CD4-positive, alpha-beta T cell (primary cell): ENCODE results near the gene HYDIN. TPM values are rescaled to one million over a fixed set of nuclear protein-coding genes. Genes with fewer than 3 reads are reported as not detected.

Source experiments
- ATAC-seq: fragments of 200-7000 bp; cut with Tn5 transposase; one replicate; pipeline ENCODE4 v1.10.0; 2022; ENCODE audit warnings: mild to moderate bottlenecking; ENCODE audit not compliant: poor library complexity
- CTCF ChIA-PET: fragments of 350-600 bp; sonication (Branson Sonifier 250); formaldehyde crosslinking; loops from one replicate; lab custom pipeline; 2021; ENCODE audit warnings: antibody characterized with exemption, inconsistent platforms; lab: Charles Lee
- POLR2A ChIA-PET: fragments of 350-600 bp; sonication (Branson Sonifier 250); formaldehyde crosslinking; loops from one replicate; lab custom pipeline; 2021; ENCODE audit warnings: antibody characterized with exemption, inconsistent platforms; lab: Charles Lee
- DNase-seq, 14 experiments: peaks; one replicate each; pipeline ENCODE4 v3.0.0-alpha.2; 2013 to 2020; ENCODE audit warnings: mixed read lengths in 2 of 14
- H3K27ac ChIP-seq, 2 donors: one replicate each; pipeline versions ENCODE4 v1.5.1 to v1.7.0; 2013; ENCODE audit warnings: low read length in 2 of 2, low read depth in 1 of 2, mild to moderate bottlenecking in 1 of 2
- H3K27me3 ChIP-seq, 2 experiments: 1 replicate in 1 of 2; 2 replicates in 1 of 2; pipeline versions ENCODE4 v1.6.1 to v1.7.0; 2013; ENCODE audit warnings: low read length in 2 of 2, control low read depth in 1 of 2, mild to moderate bottlenecking in 1 of 2, moderate library complexity in 1 of 2; ENCODE audit not compliant: insufficient read depth in 2 of 2, control insufficient read depth in 1 of 2
- H3K36me3 ChIP-seq: one replicate; pipeline ENCODE4 v1.6.1; 2013; ENCODE audit warnings: low read length, control low read depth; ENCODE audit not compliant: insufficient read depth
- H3K4me1 ChIP-seq: one replicate; pipeline ENCODE4 v1.6.1; 2013; ENCODE audit warnings: low read length, control low read depth; ENCODE audit not compliant: insufficient read depth
- H3K4me3 ChIP-seq: one replicate; pipeline ENCODE4 v1.5.1; 2013; ENCODE audit warnings: mild to moderate bottlenecking, low read length, moderate library complexity
- H3K9me3 ChIP-seq, 2 experiments: 1 replicate in 1 of 2; 2 replicates in 1 of 2; pipeline versions ENCODE4 v1.6.1 to v1.7.0; 2013; ENCODE audit warnings: low read length in 2 of 2, mild to moderate bottlenecking in 2 of 2, control low read depth in 1 of 2, moderate library complexity in 1 of 2; ENCODE audit not compliant: control insufficient read depth in 1 of 2, insufficient read depth in 1 of 2
- H3K27ac Mint-ChIP-seq: one replicate; pipeline ENCODE4 v1.8.0; 2020; ENCODE audit warnings: mixed read lengths
- H3K27me3 Mint-ChIP-seq: one replicate; pipeline ENCODE4 v1.8.0; 2021; ENCODE audit warnings: mixed read lengths
- H3K36me3 Mint-ChIP-seq: one replicate; pipeline ENCODE4 v1.8.0; 2021; ENCODE audit warnings: low read depth, mixed read lengths
- H3K4me1 Mint-ChIP-seq: one replicate; pipeline ENCODE4 v1.8.0; 2021; ENCODE audit warnings: low read depth, mixed read lengths
- H3K4me3 Mint-ChIP-seq: one replicate; pipeline ENCODE4 v1.8.0; 2020; ENCODE audit warnings: mild to moderate bottlenecking, mixed read lengths
- H3K9me3 Mint-ChIP-seq: one replicate; pipeline ENCODE4 v1.8.0; 2020; ENCODE audit warnings: mixed read lengths
- CTCF ChIP-seq: fragments of 200-600 bp; IDR thresholded peaks from one replicate; pipeline ENCODE4 v1.8.0; 2022; ENCODE audit warnings: antibody characterized with exemption, mild to moderate bottlenecking
- intact Hi-C, 2 experiments: fragments of 100-400 bp; cut with DNase I in 1 of 2; cut with micrococcal nuclease in 1 of 2; formaldehyde crosslinking; loops; one replicate each; pipeline versions ENCODE4 v1.15.1 to v1.9.0; 2023 to 2025; cut with DNase I, micrococcal nuclease
- total RNA-seq, 174 experiments: library from RNA in 2 of 174; stranded (reverse) in 2 of 174; gene quantifications; one replicate each; pipeline ENCODE4 v1.2.3 and lab custom pipeline; 2021 to 2026

The HYDIN gene
- total RNA-seq, 2 experiments from 2014 or later: not detected

- Histone ChIP-seq H3K9me3 (no peaks in the 10 kb centered on the region), H3K27ac (no peak overlapping the region), H3K4me3 (no peak overlapping the region), H3K36me3 (peaks cover 53% of the 10 kb centered on the region), H3K27me3 (no peaks in the 10 kb centered on the region), H3K4me1 (no peaks in the 10 kb centered on the region)
- no peaks in the 10 kb centered on the region for H3K27me3 Mint-ChIP-seq
- H3K36me3 Mint-ChIP-seq: peaks cover 79% of the 10 kb centered on the region
- intact Hi-C loops: loop anchor here (1.0 to 10.0 kb wide), 7 partner anchors 34 to 436 kb away; no protein-coding TSS in a partner anchor
- ATAC-seq: peak; percentile 84
- POLR2A ChIA-PET: interaction anchor here (0.8 to 2.4 kb wide), 4 partner anchors 30 to 92 kb away, joined by 3 to 22 read pairs (median 5); no protein-coding TSS in a partner anchor
- DNase-seq: peak; percentile 17 to 66 (median 45)
- H3K27ac Mint-ChIP-seq: no peak overlapping the region
- CTCF ChIA-PET: interaction anchor here (0.6 to 1.7 kb wide), 9 partner anchors 9 to 266 kb away, joined by 3 to 5 read pairs (median 3); no protein-coding TSS in a partner anchor
- H3K4me1 Mint-ChIP-seq: no peaks in the 10 kb centered on the region
- TF ChIP-seq CTCF: peak; percentile 86
- H3K9me3 Mint-ChIP-seq: no peaks in the 10 kb centered on the region
- no peak overlapping the region for H3K4me3 Mint-ChIP-seq
Measured at GRCh38 chr16:70770626-70771552, 459.6 kb downstream of the HYDIN start.

GRCh38 chr16:70770291-70770625 lies 460.3 kb downstream of the HYDIN start:
- no peaks in the 10 kb centered on the region for H3K4me1 Mint-ChIP-seq
- no peaks in the 10 kb centered on the region for H3K27me3 Mint-ChIP-seq
- POLR2A ChIA-PET: interaction anchor here (2.0 to 2.4 kb wide), 2 partner anchors 33 to 35 kb away, joined by 7 to 22 read pairs; no protein-coding TSS in a partner anchor
- DNase-seq (no peak), ATAC-seq (no peak)
- CTCF ChIA-PET: interaction anchor here (1.4 to 1.7 kb wide), 2 partner anchors 8 to 32 kb away, joined by 3 to 5 read pairs; no protein-coding TSS in a partner anchor
- Histone ChIP-seq H3K27me3 (no peaks in the 10 kb centered on the region), H3K36me3 (peaks cover 54% of the 10 kb centered on the region), H3K4me1 (no peaks in the 10 kb centered on the region), H3K27ac (no peak overlapping the region), H3K4me3 (no peak overlapping the region), H3K9me3 (no peaks in the 10 kb centered on the region)
- intact Hi-C loops: loop anchor here (2.0 to 10.0 kb wide), 4 partner anchors 33 to 435 kb away; no protein-coding TSS in a partner anchor
- peaks cover 73% of the 10 kb centered on the region for H3K36me3 Mint-ChIP-seq
- TF ChIP-seq CTCF: no peak
- no peak overlapping the region for H3K4me3 Mint-ChIP-seq
- H3K9me3 Mint-ChIP-seq: no peaks in the 10 kb centered on the region
- no peak overlapping the region for H3K27ac Mint-ChIP-seq

DNA sequence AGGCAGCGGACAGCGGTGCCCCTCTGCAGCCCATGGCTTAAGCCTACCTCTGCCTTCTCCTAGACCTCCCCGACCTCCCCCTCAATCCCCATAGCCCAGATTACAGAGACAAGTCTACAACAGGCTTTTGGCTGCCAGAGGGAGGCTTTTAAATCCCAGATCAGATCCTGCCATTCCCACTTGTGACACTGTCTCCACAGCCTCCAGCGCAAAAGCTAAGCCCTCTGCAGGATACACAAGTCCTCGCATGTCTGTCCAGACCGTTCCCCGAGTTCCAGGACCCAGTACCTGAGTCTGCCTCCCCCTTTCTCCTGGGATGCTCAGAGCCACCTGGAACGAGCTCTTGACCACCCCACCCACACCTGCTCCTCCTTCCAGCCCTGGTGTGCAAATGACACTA lies 460.8 kb downstream of the HYDIN start:
- H3K27ac ChIP-seq: no peak overlapping the region
- no peaks in the 10 kb centered on the region for H3K4me1 ChIP-seq
- TF ChIP-seq CTCF: no peak
- H3K9me3 ChIP-seq: no peaks in the 10 kb centered on the region
- ATAC-seq (no peak), DNase-seq (no peak)
- H3K36me3 ChIP-seq: peaks cover 57% of the 10 kb centered on the region
- Mint-ChIP-seq H3K4me1 (no peaks in the 10 kb centered on the region), H3K27me3 (no peaks in the 10 kb centered on the region), H3K9me3 (no peaks in the 10 kb centered on the region), H3K27ac (no peak overlapping the region), H3K36me3 (peaks cover 73% of the 10 kb centered on the region), H3K4me3 (no peak overlapping the region)
- H3K27me3 ChIP-seq: no peaks in the 10 kb centered on the region
- intact Hi-C loops: loop anchor here (2.0 to 10.0 kb wide), 4 partner anchors 32 to 435 kb away; no protein-coding TSS in a partner anchor
- POLR2A ChIA-PET: interaction anchor here (2.4 kb wide), 1 partner anchor 32 kb away, joined by 22 read pairs; no protein-coding TSS in a partner anchor
- CTCF ChIA-PET: interaction anchor here (1.7 kb wide), 1 partner anchor 32 kb away, joined by 5 read pairs; no protein-coding TSS in a partner anchor
- no peak overlapping the region for H3K4me3 ChIP-seq
